GM12878 (cell line): ENCODE results near the gene ANXA4. TPM values are rescaled to one million over a fixed set of nuclear protein-coding genes. Genes with fewer than 3 reads are reported as not detected.

Experiments
- ASH2L ChIP-seq: fragments of 300-600, 200-600 bp; sonication (generic); IDR thresholded peaks from 2 replicates; pipeline ENCODE4 v1.6.1; 2017; ENCODE audit warnings: low read depth, mild to moderate bottlenecking, borderline replicate concordance
- ATF2 ChIP-seq: IDR thresholded peaks from 2 replicates; pipeline ENCODE4 v1.6.1; 2012; ENCODE audit warnings: low read length, inconsistent platforms
- BCLAF1 ChIP-seq: fragments of 450-650 bp; IDR thresholded peaks from 2 replicates; pipeline ENCODE4 v1.6.1; 2017; ENCODE audit warnings: antibody characterized with exemption, mild to moderate bottlenecking, moderate library complexity
- CBX3 ChIP-seq: fragments of 200-600 bp; sonication (generic); IDR thresholded peaks from 2 replicates; pipeline ENCODE4 v1.6.1; 2016; ENCODE audit warnings: low read depth, borderline replicate concordance
- CREM ChIP-seq: IDR thresholded peaks from 2 replicates; pipeline ENCODE4 v1.6.1; 2014; ENCODE audit warnings: antibody characterized with exemption, low read depth
- DPF2 ChIP-seq: fragments of 450-650 bp; IDR thresholded peaks from 2 replicates; pipeline ENCODE4 v1.6.1; 2017; ENCODE audit warnings: mild to moderate bottlenecking
- ETV6 ChIP-seq, 2 experiments: fragments of 450-650 bp in 1 of 2; IDR thresholded peaks in 1 of 2; conservative IDR thresholded peaks in 1 of 2; 2 replicates each; pipeline ENCODE4 v1.6.1; 2014; ENCODE audit warnings: antibody characterized with exemption in 1 of 2, borderline replicate concordance in 1 of 2, low read depth in 1 of 2, mild to moderate bottlenecking in 1 of 2, moderate library complexity in 1 of 2
- FOS ChIP-seq: IDR thresholded peaks from 3 replicates; pipeline ENCODE4 v1.6.1; 2011; ENCODE audit warnings: borderline replicate concordance; ENCODE audit not compliant: insufficient read length; ENCODE audit errors: extremely low read depth
- HDAC6 ChIP-seq: fragments of 200-600 bp; sonication (generic); IDR thresholded peaks from one replicate; pipeline ENCODE4 v1.8.0; 2017; ENCODE audit warnings: antibody characterized with exemption; ENCODE audit not compliant: unreplicated experiment
- IKZF1 ChIP-seq: fragments of 450-650 bp; conservative IDR thresholded peaks from 2 replicates; pipeline ENCODE4 v1.6.1; 2017; ENCODE audit warnings: antibody characterized with exemption, mild to moderate bottlenecking
- IRF5 ChIP-seq: fragments of 450-650 bp; IDR thresholded peaks from 2 replicates; pipeline ENCODE4 v1.6.1; 2017; ENCODE audit warnings: borderline replicate concordance
- MTA2 ChIP-seq: fragments of 450-650 bp; IDR thresholded peaks from 2 replicates; pipeline ENCODE4 v1.6.1; 2016; ENCODE audit warnings: low read depth, mild to moderate bottlenecking, moderate library complexity
- NFIC ChIP-seq: IDR thresholded peaks from 2 replicates; pipeline ENCODE4 v1.6.1; 2012; ENCODE audit warnings: low read depth, mild to moderate bottlenecking, inconsistent platforms, low read length, moderate library complexity
- NR2C1 ChIP-seq: fragments of 450-650 bp; IDR thresholded peaks from 2 replicates; pipeline ENCODE4 v1.6.1; 2017; ENCODE audit warnings: antibody characterized with exemption, mild to moderate bottlenecking, moderate library complexity
- SP1 ChIP-seq: IDR thresholded peaks from one replicate; pipeline ENCODE4 v1.6.1; 2011; ENCODE audit warnings: low read depth, low read length
- STAT1 ChIP-seq: fragments of 450-650 bp; conservative IDR thresholded peaks from 2 replicates; pipeline ENCODE4 v1.6.1; 2014; ENCODE audit warnings: antibody characterized with exemption, mild to moderate bottlenecking
- SUZ12 ChIP-seq: fragments of 200-600 bp; sonication (generic); IDR thresholded peaks from one replicate; pipeline ENCODE4 v1.6.1; 2018; ENCODE audit warnings: antibody characterized with exemption, mild to moderate bottlenecking; ENCODE audit not compliant: unreplicated experiment
- TAF1 ChIP-seq: IDR thresholded peaks from 2 replicates; pipeline ENCODE4 v1.6.1; 2011; ENCODE audit warnings: mild to moderate bottlenecking, low read depth, low read length, borderline replicate concordance
- ZNF217 ChIP-seq: fragments of 450-650 bp; IDR thresholded peaks from 2 replicates; pipeline ENCODE4 v1.6.1; 2017; ENCODE audit warnings: antibody characterized with exemption, mild to moderate bottlenecking
- polyA plus RNA-seq, 11 experiments: library from polyadenylated mRNA; depleted of rRNA in 4 of 11; unstranded in 6 of 11; stranded (reverse) in 5 of 11; fragments of >200 nt; fragmentation: Nextera tagmentation in 4 of 11; fragmentation: Illumina TruSeq in 1 of 11; extraction: Ambion mirVana in 4 of 11; extraction: Trizol in 1 of 11; gene quantifications; 1 replicate in 1 of 11; 2 replicates in 10 of 11; pipeline versions ENCODE4 v1.2.1 to v1.2.3, GENCODE V29; 2011 to 2016; ENCODE audit warnings: inconsistent platforms in 2 of 11, missing spikeins in 2 of 11, low read depth in 1 of 11
- total RNA-seq, 4 experiments: library from RNA; depleted of rRNA in 3 of 4; stranded (reverse); fragments of >200 nt in 3 of 4; fragmentation: Illumina TruSeq in 1 of 4; extraction: Trizol in 1 of 4; gene quantifications; 2 replicates each; pipeline versions ENCODE4 v1.2.1 to v1.2.3, GENCODE V29; 2013 to 2021
- TF ChIP-seq, protein P1 (sequence below): IDR thresholded peaks from 2 replicates; pipeline ENCODE4 v1.6.1; 2011; ENCODE audit warnings: borderline replicate concordance, low read depth, mild to moderate bottlenecking, moderate library complexity, low read length; ENCODE audit not compliant: insufficient read depth, poor library complexity, severe bottlenecking
- TF ChIP-seq, protein P2 (sequence below): IDR thresholded peaks from 2 replicates; pipeline ENCODE4 v1.6.1; 2011; ENCODE audit warnings: low read depth, mild to moderate bottlenecking, low read length, moderate library complexity, borderline replicate concordance; ENCODE audit errors: extremely low read depth

The ANXA4 gene
- total and polyA plus RNA-seq, 10 of the 15 experiments (the other 5 are each of a cell fraction or from before 2014, with no cell fraction given) = 16.3 to 97.2 (median 71.0) TPM

DNA sequence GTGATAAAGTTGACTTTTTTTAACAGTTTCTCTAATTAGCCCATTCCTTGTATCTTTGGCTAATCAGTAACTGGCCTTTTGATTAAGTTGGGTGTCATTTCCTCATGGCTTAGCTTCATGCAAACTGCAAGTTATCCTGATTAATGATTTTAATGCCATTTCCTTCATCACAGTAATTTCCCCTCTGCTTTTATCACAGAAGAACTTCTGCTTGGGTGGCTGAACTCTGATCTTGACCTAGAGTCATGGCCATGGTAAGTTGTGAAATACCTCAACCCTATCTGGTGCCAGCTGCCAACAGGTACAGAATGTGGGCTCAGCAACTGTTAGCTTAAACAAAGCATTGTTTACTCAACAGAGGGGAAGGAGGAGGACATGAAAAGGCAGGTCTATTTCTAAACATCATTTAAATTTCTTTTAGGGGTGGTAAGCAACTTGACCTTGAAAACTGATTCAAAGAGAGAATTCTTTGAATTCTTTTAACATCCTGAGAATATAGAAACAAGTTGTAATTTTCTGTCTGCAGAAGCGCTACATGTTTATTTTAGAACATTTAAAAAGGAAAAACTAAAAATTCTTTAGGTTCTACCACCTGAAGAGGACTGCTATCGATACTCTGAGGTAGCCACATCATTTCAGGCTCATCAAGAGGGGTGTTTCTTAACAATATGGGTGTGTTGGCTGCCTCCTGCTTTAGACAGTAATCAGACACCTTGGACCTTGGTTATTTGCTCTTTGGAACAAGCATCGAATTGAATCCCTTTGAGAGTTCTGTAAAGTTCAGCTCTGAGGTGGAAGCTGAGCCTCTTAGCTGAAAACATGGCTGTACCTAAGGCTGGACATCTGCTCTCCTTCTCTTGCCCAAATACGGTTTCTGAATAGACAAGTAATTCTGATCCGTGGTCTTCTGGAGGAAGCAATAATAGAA is 39.7 kb downstream of the ANXA4 start (continued):
- no peak for TF ChIP-seq CBX3
- TF ChIP-seq TAF1 = no peak
- no peak for TF ChIP-seq ZNF217
- no peak for TF ChIP-seq STAT1
- TF ChIP-seq, protein P1, sequence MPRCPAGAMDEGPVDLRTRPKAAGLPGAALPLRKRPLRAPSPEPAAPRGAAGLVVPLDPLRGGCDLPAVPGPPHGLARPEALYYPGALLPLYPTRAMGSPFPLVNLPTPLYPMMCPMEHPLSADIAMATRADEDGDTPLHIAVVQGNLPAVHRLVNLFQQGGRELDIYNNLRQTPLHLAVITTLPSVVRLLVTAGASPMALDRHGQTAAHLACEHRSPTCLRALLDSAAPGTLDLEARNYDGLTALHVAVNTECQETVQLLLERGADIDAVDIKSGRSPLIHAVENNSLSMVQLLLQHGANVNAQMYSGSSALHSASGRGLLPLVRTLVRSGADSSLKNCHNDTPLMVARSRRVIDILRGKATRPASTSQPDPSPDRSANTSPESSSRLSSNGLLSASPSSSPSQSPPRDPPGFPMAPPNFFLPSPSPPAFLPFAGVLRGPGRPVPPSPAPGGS = no peak
- no peak for TF ChIP-seq NR2C1
- peak; percentile 90 for TF ChIP-seq MTA2
- no peak for TF ChIP-seq BCLAF1
- no peak for TF ChIP-seq IRF5
- no peak for TF ChIP-seq SUZ12
- no peak for TF ChIP-seq NFIC
- TF ChIP-seq ETV6 (conservative IDR thresholded peaks at IDR 0.05 in 1 of 2, IDR thresholded peaks at IDR 0.05 in 1 of 2; ENCODE audit: borderline replicate concordance in 1 of 2, low read depth in 1 of 2) = no peak
- TF ChIP-seq SP1 = no peak
- TF ChIP-seq ATF2 = no peak
- peak; percentile 58 for TF ChIP-seq IKZF1
- TF ChIP-seq HDAC6 = no peak
- peak; percentile 29; the same call in 1 of the 2 replicates for TF ChIP-seq DPF2
- TF ChIP-seq ASH2L = no peak
- no peak for TF ChIP-seq CREM
- no peak for TF ChIP-seq FOS
- TF ChIP-seq, protein P2, sequence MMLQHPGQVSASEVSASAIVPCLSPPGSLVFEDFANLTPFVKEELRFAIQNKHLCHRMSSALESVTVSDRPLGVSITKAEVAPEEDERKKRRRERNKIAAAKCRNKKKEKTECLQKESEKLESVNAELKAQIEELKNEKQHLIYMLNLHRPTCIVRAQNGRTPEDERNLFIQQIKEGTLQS = no peak
